Lower leg skin (tissue), 3 donors: ENCODE measurements around the gene FLT1.

ENCODE experiments used
- CTCF ChIP-seq, 3 donors: fragments of 450-650 bp; IDR thresholded peaks; one replicate each; pipeline ENCODE4 v1.5.1; 2016; ENCODE audit warnings: antibody characterized with exemption in 3 of 3, mild to moderate bottlenecking in 3 of 3, moderate library complexity in 2 of 3
- POLR2A ChIP-seq, 2 donors: fragments of 450-650 bp; IDR thresholded peaks; one replicate each; pipeline ENCODE4 v1.6.1; 2016 to 2017; ENCODE audit warnings: antibody characterized with exemption in 2 of 2, mild to moderate bottlenecking in 1 of 2, moderate library complexity in 1 of 2

GRCh38 chr13:28429096-28429495, 65.8 kb downstream of the FLT1 start:
- TF ChIP-seq CTCF (IDR thresholded peaks at IDR 0.05) (no peak), POLR2A (IDR thresholded peaks at IDR 0.05) (no peak)
